Breast epithelium (tissue), 4 donors: ENCODE measurements around the gene YWHAG. TPM values are rescaled to one million over a fixed set of nuclear protein-coding genes. Genes with fewer than 3 reads are reported as not detected.

Source experiments
- DNase-seq, 2 donors: peaks; one replicate each; pipeline ENCODE4 v3.0.0-alpha.2; 2019; ENCODE audit warnings: low spot score in 2 of 2
- H3K27ac ChIP-seq, 2 donors: fragments of 200-600 bp; sonication (generic) in 1 of 2; one replicate each; pipeline ENCODE4 v1.5.1; 2016 to 2019; ENCODE audit warnings: mild to moderate bottlenecking in 1 of 2
- H3K27me3 ChIP-seq, 2 donors: fragments of 200-600 bp; sonication (generic) in 1 of 2; one replicate each; pipeline versions ENCODE4 v1.5.1 to v1.6.0; 2017 to 2019; ENCODE audit warnings: control low read depth in 1 of 2, mild to moderate bottlenecking in 1 of 2
- H3K36me3 ChIP-seq: fragments of 200-600 bp; one replicate; pipeline ENCODE4 v1.5.1; 2019
- H3K4me1 ChIP-seq, 2 donors: fragments of 200-600 bp; sonication (generic); one replicate each; pipeline ENCODE4 v1.5.1; 2016 to 2019; ENCODE audit warnings: control low read depth in 1 of 2
- H3K4me3 ChIP-seq, 3 donors: fragments of 200-600 bp; sonication (generic); 1 replicate in 2 of 3; 2 replicates in 1 of 3; pipeline ENCODE4 v1.5.1; 2016 to 2019; ENCODE audit warnings: mild to moderate bottlenecking in 3 of 3, moderate library complexity in 2 of 3
- H3K9me3 ChIP-seq, 2 donors: fragments of 200-600 bp; sonication (generic) in 1 of 2; one replicate each; pipeline ENCODE4 v1.5.1; 2016 to 2019; ENCODE audit warnings: control low read depth in 1 of 2
- CTCF ChIP-seq, 3 donors: fragments of 450-650 bp; IDR thresholded peaks; one replicate each; pipeline ENCODE4 v1.5.1; 2016 to 2017; ENCODE audit warnings: antibody characterized with exemption in 3 of 3, mild to moderate bottlenecking in 3 of 3, moderate library complexity in 3 of 3
- POLR2A ChIP-seq: fragments of 450-650 bp; IDR thresholded peaks from one replicate; pipeline ENCODE4 v1.6.1; 2016; ENCODE audit warnings: antibody characterized with exemption, mild to moderate bottlenecking, moderate library complexity
- POLR2AphosphoS5 ChIP-seq, 3 donors: sonication (generic); formaldehyde crosslinking; IDR thresholded peaks; one replicate each; pipeline ENCODE4 v1.6.1; 2017; ENCODE audit warnings: antibody characterized with exemption in 3 of 3
- intact Hi-C: fragments of 100-400 bp; cut with DNase I; formaldehyde crosslinking; loops from one replicate; pipeline ENCODE4 v1.15.1; 2023; ENCODE audit warnings: low total_unique reads
- total RNA-seq, 3 donors: library from RNA; depleted of rRNA; stranded (reverse); fragments of >200 nt; gene quantifications; one replicate each; pipeline ENCODE4 v1.1.0, GENCODE V29; 2016

YWHAG gene
- total RNA-seq, 3 donors from 2014 or later: 58.7 to 128 (median 63.7) TPM

- H3K4me3 ChIP-seq: no peak overlapping the region
- H3K9me3 ChIP-seq: no peaks in the 10 kb centered on the region
- H3K27ac ChIP-seq: no peak overlapping the region
- peaks cover 0 to 8% of the 10 kb centered on the region in 2 donors for H3K4me1 ChIP-seq
- TF ChIP-seq POLR2AphosphoS5 (IDR thresholded peaks at IDR 0.05) (no peak), POLR2A (no peak), CTCF (IDR thresholded peaks at IDR 0.05) (no peak)
- H3K36me3 ChIP-seq: no peaks in the 10 kb centered on the region
- no peaks in the 10 kb centered on the region for H3K27me3 ChIP-seq
- intact Hi-C loops: no loop called here
- DNase-seq: no peak
Measured at GRCh38 chr7:76352193-76352592, 6.6 kb downstream of the YWHAG start.

- TF ChIP-seq POLR2AphosphoS5 (IDR thresholded peaks at IDR 0.05) (no peak), POLR2A (no peak), CTCF (IDR thresholded peaks at IDR 0.05) (no peak)
- no peak for DNase-seq
- no peak overlapping the region for H3K4me3 ChIP-seq
- no peak overlapping the region for H3K27ac ChIP-seq
- peaks cover 0 to under 1% of the 10 kb centered on the region in 2 donors for H3K4me1 ChIP-seq
- H3K36me3 ChIP-seq: peaks cover 5% of the 10 kb centered on the region
- H3K9me3 ChIP-seq: no peaks in the 10 kb centered on the region
- no peaks in the 10 kb centered on the region for H3K27me3 ChIP-seq
- intact Hi-C loops: no loop called here
Measured at GRCh38 chr7:76351372-76351771, 7.4 kb downstream of the YWHAG start.

GRCh38 chr7:76349313-76349885 is 9.4 kb downstream of the YWHAG start:
- intact Hi-C loops: no loop called here
- H3K9me3 ChIP-seq: no peaks in the 10 kb centered on the region
- H3K36me3 ChIP-seq: peaks cover 5% of the 10 kb centered on the region
- no peak overlapping the region for H3K4me3 ChIP-seq
- DNase-seq: no peak
- no peaks in the 10 kb centered on the region for H3K27me3 ChIP-seq
- H3K27ac ChIP-seq: no peak overlapping the region
- no peaks in the 10 kb centered on the region for H3K4me1 ChIP-seq
- no peak for TF ChIP-seq POLR2AphosphoS5 (IDR thresholded peaks at IDR 0.05)
- TF ChIP-seq CTCF (IDR thresholded peaks at IDR 0.05): no peak
- no peak for TF ChIP-seq POLR2A

GRCh38 chr7:76347710-76348109 is 11.1 kb downstream of the YWHAG start:
- intact Hi-C loops: no loop called here
- TF ChIP-seq POLR2AphosphoS5 (IDR thresholded peaks at IDR 0.05): no peak
- TF ChIP-seq CTCF (IDR thresholded peaks at IDR 0.05): no peak
- no peak for TF ChIP-seq POLR2A
- peaks cover 5% of the 10 kb centered on the region for H3K36me3 ChIP-seq

GRCh38 chr7:76346778-76347177 is 12.0 kb downstream of the YWHAG start:
- no peak for TF ChIP-seq POLR2A
- TF ChIP-seq POLR2AphosphoS5 (IDR thresholded peaks at IDR 0.05): no peak
- no peak for TF ChIP-seq CTCF (IDR thresholded peaks at IDR 0.05)
- Histone ChIP-seq H3K4me1 (no peaks in the 10 kb centered on the region), H3K4me3 (no peak overlapping the region), H3K36me3 (peaks cover 5% of the 10 kb centered on the region), H3K9me3 (no peaks in the 10 kb centered on the region), H3K27ac (peak overlapping the region in 1 of 2 donors; percentile 36), H3K27me3 (no peaks in the 10 kb centered on the region)
- intact Hi-C loops: no loop called here
- DNase-seq: no peak

More at GRCh38 chr7:76347710-76348109, 11.1 kb downstream of the YWHAG start:
- no peak overlapping the region for H3K4me3 ChIP-seq
- no peak overlapping the region for H3K27ac ChIP-seq
- no peaks in the 10 kb centered on the region for H3K4me1 ChIP-seq
- DNase-seq: no peak
- H3K9me3 ChIP-seq: no peaks in the 10 kb centered on the region
- H3K27me3 ChIP-seq: no peaks in the 10 kb centered on the region
